ENCODE measurements around the gene ZSWIM9. TPM values are rescaled to one million over a fixed set of nuclear protein-coding genes. Genes with fewer than 3 reads are reported as not detected.

The ZSWIM9 gene
- total and polyA plus RNA-seq, 2 experiments from 2014 or later = 0.73 to 2.1 TPM

DNA sequence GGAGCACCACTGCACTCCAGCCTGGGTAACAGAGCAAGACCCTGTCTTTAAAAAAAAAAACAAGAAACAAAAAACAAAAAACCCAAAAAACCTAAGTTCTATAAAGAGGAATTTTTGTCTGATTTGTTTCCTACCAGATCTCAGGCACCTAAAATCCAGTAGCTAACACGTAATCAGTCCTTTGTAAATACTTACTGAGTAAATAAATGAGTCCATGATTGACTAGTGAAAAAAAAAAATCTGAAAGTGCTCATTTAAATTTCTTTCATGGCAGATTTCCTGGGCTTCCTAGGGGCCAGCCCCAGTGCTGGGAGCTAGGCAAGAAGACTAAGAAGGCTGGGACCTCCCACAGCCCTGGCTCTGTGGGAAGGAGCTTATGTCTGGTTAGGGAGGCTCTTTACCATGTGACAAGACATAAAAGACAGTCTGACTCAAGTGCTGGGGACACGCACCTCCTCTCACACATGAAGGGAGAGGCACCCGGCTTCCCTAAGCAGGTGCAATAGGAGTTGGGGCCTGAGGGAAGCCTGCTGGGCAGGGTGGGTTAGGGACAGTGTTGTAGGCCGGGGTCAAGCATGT lies 22.8 kb upstream of the ZSWIM9 start:
- TF ChIP-seq, protein P1, sequence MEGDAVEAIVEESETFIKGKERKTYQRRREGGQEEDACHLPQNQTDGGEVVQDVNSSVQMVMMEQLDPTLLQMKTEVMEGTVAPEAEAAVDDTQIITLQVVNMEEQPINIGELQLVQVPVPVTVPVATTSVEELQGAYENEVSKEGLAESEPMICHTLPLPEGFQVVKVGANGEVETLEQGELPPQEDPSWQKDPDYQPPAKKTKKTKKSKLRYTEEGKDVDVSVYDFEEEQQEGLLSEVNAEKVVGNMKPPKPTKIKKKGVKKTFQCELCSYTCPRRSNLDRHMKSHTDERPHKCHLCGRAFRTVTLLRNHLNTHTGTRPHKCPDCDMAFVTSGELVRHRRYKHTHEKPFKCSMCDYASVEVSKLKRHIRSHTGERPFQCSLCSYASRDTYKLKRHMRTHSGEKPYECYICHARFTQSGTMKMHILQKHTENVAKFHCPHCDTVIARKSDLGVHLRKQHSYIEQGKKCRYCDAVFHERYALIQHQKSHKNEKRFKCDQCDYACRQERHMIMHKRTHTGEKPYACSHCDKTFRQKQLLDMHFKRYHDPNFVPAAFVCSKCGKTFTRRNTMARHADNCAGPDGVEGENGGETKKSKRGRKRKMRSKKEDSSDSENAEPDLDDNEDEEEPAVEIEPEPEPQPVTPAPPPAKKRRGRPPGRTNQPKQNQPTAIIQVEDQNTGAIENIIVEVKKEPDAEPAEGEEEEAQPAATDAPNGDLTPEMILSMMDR (IDR thresholded peaks at IDR 0.05; ENCODE audit: poor library complexity) = no peak
- TF ChIP-seq EZH2 (IDR thresholded peaks at IDR 0.05; ENCODE audit: borderline replicate concordance) (no peak), EZH2phosphoT487 (IDR thresholded peaks at IDR 0.05; ENCODE audit: low read depth, severe bottlenecking, unreplicated experiment) (no peak)
- no peaks in the 10 kb centered on the region for H3K79me2 ChIP-seq
- H3K9me3 ChIP-seq (ENCODE audit: low read depth) = no peaks in the 10 kb centered on the region
- no peaks in the 10 kb centered on the region for H3K4me1 ChIP-seq (ENCODE audit: insufficient read depth)
- H3K36me3 ChIP-seq (replicated peaks; ENCODE audit: insufficient read depth, low read depth) = no peaks in the 10 kb centered on the region
- no peak overlapping the region for H2AFZ ChIP-seq
- H3K4me3 ChIP-seq = no peak overlapping the region
- no peaks in the 10 kb centered on the region for H3K27me3 ChIP-seq
- no peaks in the 10 kb centered on the region for H3K9me2 ChIP-seq (replicated peaks; ENCODE audit: insufficient read depth)
- H3K27ac ChIP-seq = no peak overlapping the region
- WGBS (ENCODE audit: low lambda C conversion rate, missing lambda C conversion rate) = 94% methylated on average over 4 of the region's 4 CpGs
- H3K4me2 ChIP-seq = no peak overlapping the region
- no peak for DNase-seq (ENCODE audit: low spot score)
- no peaks in the 10 kb centered on the region for H4K20me1 ChIP-seq (ENCODE audit: insufficient read depth, poor library complexity, severe bottlenecking)

- TF ChIP-seq EZH2 (IDR thresholded peaks at IDR 0.05; ENCODE audit: borderline replicate concordance) (no peak), EZH2phosphoT487 (IDR thresholded peaks at IDR 0.05; ENCODE audit: low read depth, severe bottlenecking, unreplicated experiment) (no peak)
- TF ChIP-seq, protein P1 (IDR thresholded peaks at IDR 0.05; ENCODE audit: poor library complexity) = no peak
- DNase-seq (ENCODE audit: low spot score) = no peak
- Histone ChIP-seq H3K9me3 (ENCODE audit: low read depth) (no peaks in the 10 kb centered on the region), H3K4me3 (no peak overlapping the region), H2AFZ (no peak overlapping the region), H3K9me2 (replicated peaks; ENCODE audit: insufficient read depth) (no peaks in the 10 kb centered on the region), H4K20me1 (ENCODE audit: insufficient read depth, poor library complexity, severe bottlenecking) (no peaks in the 10 kb centered on the region), H3K27me3 (no peaks in the 10 kb centered on the region), H3K79me2 (no peaks in the 10 kb centered on the region), H3K4me2 (no peak overlapping the region), H3K4me1 (ENCODE audit: insufficient read depth) (no peaks in the 10 kb centered on the region), H3K36me3 (replicated peaks; ENCODE audit: insufficient read depth, low read depth) (no peaks in the 10 kb centered on the region), H3K27ac (no peak overlapping the region)
- 98% methylated on average over 9 of the region's 9 CpGs for WGBS (ENCODE audit: low lambda C conversion rate, missing lambda C conversion rate)
Measured at GRCh38 chr19:48148576-48148975, 21.9 kb upstream of the ZSWIM9 start.

- Histone ChIP-seq H3K4me3 (no peak overlapping the region), H4K20me1 (ENCODE audit: insufficient read depth, poor library complexity, severe bottlenecking) (no peaks in the 10 kb centered on the region), H3K79me2 (no peaks in the 10 kb centered on the region), H3K4me1 (ENCODE audit: insufficient read depth) (no peaks in the 10 kb centered on the region), H2AFZ (no peak overlapping the region), H3K36me3 (replicated peaks; ENCODE audit: insufficient read depth, low read depth) (no peaks in the 10 kb centered on the region), H3K9me2 (replicated peaks; ENCODE audit: insufficient read depth) (no peaks in the 10 kb centered on the region), H3K27me3 (no peaks in the 10 kb centered on the region), H3K27ac (no peak overlapping the region), H3K4me2 (no peak overlapping the region), H3K9me3 (ENCODE audit: low read depth) (no peaks in the 10 kb centered on the region)
- TF ChIP-seq EZH2 (IDR thresholded peaks at IDR 0.05; ENCODE audit: borderline replicate concordance) (no peak), EZH2phosphoT487 (IDR thresholded peaks at IDR 0.05; ENCODE audit: low read depth, severe bottlenecking, unreplicated experiment) (no peak)
- TF ChIP-seq, protein P1 (IDR thresholded peaks at IDR 0.05; ENCODE audit: poor library complexity) = no peak
- 79% methylated on average over 6 of the region's 6 CpGs for WGBS (ENCODE audit: low lambda C conversion rate, missing lambda C conversion rate)
- no peak for DNase-seq (ENCODE audit: low spot score)
Measured at GRCh38 chr19:48149430-48149829, 21.1 kb upstream of the ZSWIM9 start.
